HG02759 (cell line): ENCODE data around the gene FANK1.

Source experiments
- ATAC-seq: cut with Tn5 transposase; IDR thresholded peaks from one replicate; pipeline ENCODE4 v1.9.1; 2021; ENCODE audit warnings: mild to moderate bottlenecking, moderate library complexity; ENCODE audit not compliant: unreplicated experiment

FANK1 gene

DNA sequence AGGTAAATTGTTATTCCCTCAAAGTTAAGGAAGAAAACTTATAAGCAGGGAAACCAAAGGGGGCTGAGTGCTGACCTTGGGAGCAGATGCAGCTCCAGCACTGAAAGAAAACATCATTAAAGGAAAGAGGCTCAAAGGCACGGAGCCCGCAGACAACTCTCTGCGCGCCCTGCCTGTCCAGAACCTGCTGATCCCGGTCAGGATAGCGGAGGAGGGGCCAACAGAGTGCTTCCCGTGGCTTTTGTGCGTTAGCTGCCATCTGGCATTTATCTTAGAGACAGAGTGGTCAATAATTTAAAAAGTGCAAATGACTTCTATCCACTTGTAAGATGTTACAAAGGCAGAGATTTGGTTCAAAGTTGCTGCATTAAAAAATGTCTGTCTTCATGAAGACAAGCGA lies 162.1 kb downstream of the FANK1 start:
- no peak for ATAC-seq
